Motor neuron (in vitro differentiated cells): ENCODE results near the gene AAMDC. TPM values are rescaled to one million over a fixed set of nuclear protein-coding genes. Genes with fewer than 3 reads are reported as not detected.
A peak's percentile ranks its signal among the peaks of the same experiment; 100 is the strongest.

Source experiments
- ATAC-seq, 8 experiments: fragments of 200-7000 bp; cut with Tn5 transposase; replicated peaks in 6 of 8; 2 replicates each; pipeline ENCODE4 v1.8.0; 2021; ENCODE audit warnings: mild to moderate bottlenecking in 8 of 8, moderate library complexity in 8 of 8
- H3K27ac ChIP-seq, 2 donors: fragments of 250-450 bp; sonication (Bioruptor Pico); 2 replicates each; pipeline ENCODE4 v1.9.0; 2021; ENCODE audit warnings: antibody characterized with exemption in 2 of 2, mild to moderate bottlenecking in 2 of 2, moderate library complexity in 1 of 2
- H3K4me1 ChIP-seq, 2 donors: fragments of 250-450 bp; sonication (Bioruptor Pico); replicated peaks in 1 of 2; 2 replicates each; pipeline ENCODE4 v1.6.1; 2021; ENCODE audit warnings: antibody characterized with exemption in 2 of 2, mild to moderate bottlenecking in 2 of 2, moderate library complexity in 1 of 2
- H3K4me3 ChIP-seq, 5 donors: fragments of 250-450 bp; sonication (Bioruptor Pico); 2 replicates each; pipeline ENCODE4 v1.9.0; 2021; ENCODE audit warnings: antibody characterized with exemption in 5 of 5, mild to moderate bottlenecking in 5 of 5, moderate library complexity in 4 of 5
- WGBS, 10 experiments: fragments of 450-650 bp; shearing (Covaris generic); methylation state at CpG; one replicate each; pipeline ENCODE4 v1.0.0; 2022; 5-methylcytosine and 5-hydroxymethylcytosine counted together
- in situ Hi-C, 9 experiments: fragments of 400-800 bp; cut with MboI; loops; one replicate each; pipeline ENCODE4 v1.15.0; 2021; ENCODE audit warnings: low sequenced_read_pairs in 9 of 9, low pct_unique_long_range_greater_than_20kb in 2 of 9; ENCODE audit not compliant: unreplicated experiment in 9 of 9
- total RNA-seq, 8 experiments: library from RNA; unstranded; fragments of 300-600 nt; gene quantifications; 2 replicates each; pipeline versions ENCODE4 v1.2.3 to v1.2.4, GENCODE V29; 2022

AAMDC gene
- total RNA-seq: 10 to 100 TPM; 13.5 to 40.4 (median 18.5) TPM

DNA sequence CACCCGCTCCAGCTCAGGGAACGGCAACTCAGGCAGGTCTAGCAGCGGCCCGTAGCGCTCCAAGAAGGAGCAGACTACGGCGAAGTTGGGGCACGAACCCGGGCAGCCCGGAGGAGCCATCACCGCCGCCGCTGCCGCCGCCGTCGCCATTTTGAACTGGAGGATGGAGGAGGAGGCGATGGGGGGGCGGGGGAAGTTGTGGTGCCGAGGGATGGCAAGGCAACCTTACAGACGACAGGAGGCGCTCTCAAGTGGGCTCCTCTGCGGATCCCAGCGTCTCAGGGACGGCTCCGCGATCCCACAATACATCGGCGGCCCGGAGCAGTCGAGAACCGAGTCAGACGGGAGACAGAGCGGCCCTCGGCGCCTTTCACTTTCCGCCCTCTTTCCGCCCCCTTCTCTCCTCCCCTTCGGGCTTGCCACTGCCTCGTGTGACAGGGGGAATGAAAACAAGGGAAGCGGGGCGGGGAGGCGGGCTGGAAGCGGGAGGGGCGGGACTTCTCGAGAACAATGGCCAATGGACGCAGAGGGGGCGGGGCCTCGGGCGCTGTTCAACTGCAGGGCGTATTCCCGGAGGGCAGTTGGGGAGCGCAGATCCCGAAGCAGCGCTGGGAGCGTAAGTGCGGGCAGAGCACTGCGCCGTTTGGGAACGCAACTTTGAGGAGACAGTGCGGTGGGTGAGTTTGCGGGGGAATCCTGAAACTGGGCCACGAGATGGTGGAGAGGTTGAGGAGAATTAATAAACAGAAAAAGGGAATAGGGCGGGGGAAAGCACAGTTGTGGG, at the start of gene AAMDC, which contains the start of gene RSF1:
Gene AAMDC, plus strand, starts transcription at position 580 of the 784 bp plus-strand sequence. CDS start 21,353 bp downstream, outside the sequence.
Gene RSF1, minus strand, starts transcription at position 158 of the 784 bp plus-strand sequence. Its CDS starts 8 bp downstream, at position 150.
- Histone ChIP-seq H3K4me1 (peaks cover 4 to 5% of the 10 kb centered on the region in 2 donors), H3K4me3 (peak within 1 kb of the TSS; percentile 73 to 96 (median 82)), H3K27ac (peak within 1 kb of the TSS; percentile 87 to 96)
- WGBS, 10 experiments: 0% methylated on average over 5 of the region's 64 CpGs; no CpG with 5 or more reads in 9 of the 10 experiments
- in situ Hi-C loops: no loop called here
- ATAC-seq: peak; percentile 76 to 88 (median 84)

- ATAC-seq: no peak
- H3K27ac ChIP-seq: no peak overlapping the region
- WGBS, 10 experiments: 33 to 89% (median 73%) methylated on average over 1 to 2 of the region's 2 CpGs; no CpG with 5 or more reads in 4 of the 10 experiments
- no peaks in the 10 kb centered on the region for H3K4me1 ChIP-seq
- H3K4me3 ChIP-seq: no peak overlapping the region
- in situ Hi-C loops: no loop called here
Observed at GRCh38 chr11:77775936-77776335, 45.0 kb upstream of the AAMDC start.

DNA sequence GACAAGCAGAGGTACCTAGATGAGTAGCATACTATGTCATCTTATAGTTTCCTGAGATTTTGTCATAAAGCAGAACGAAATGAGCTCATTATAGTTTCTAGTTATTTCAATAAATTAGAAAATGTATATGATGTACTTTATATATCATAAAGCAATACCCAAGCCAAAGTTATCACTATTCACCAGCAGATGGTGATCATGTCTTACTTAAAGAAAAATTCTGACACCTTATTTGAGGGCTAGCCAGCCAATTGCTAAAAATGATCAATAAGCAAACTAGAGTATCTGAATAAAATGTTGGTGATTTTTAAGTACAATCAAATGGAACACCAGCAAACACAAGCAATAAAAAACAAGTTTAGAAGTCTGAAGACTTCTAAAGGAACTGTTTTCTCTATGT, 44.5 kb upstream of the AAMDC start:
- Histone ChIP-seq H3K4me1 (no peaks in the 10 kb centered on the region), H3K4me3 (no peak overlapping the region), H3K27ac (no peak overlapping the region)
- ATAC-seq: peak in 1 of 8 experiments; percentile 44
- in situ Hi-C loops: no loop called here
- WGBS, 10 experiments: 10 to 100% (median 93%) methylated on average over 1 of the region's 1 CpG; no CpG with 5 or more reads in 1 of the 10 experiments

GRCh38 chr11:77778118-77778517, 42.8 kb upstream of the AAMDC start:
- in situ Hi-C loops: no loop called here
- 100% methylated on average over 1 of the region's 1 CpG; no CpG with 5 or more reads in 8 of the 10 experiments for whole genome bisulfite sequencing, 10 experiments
- Histone ChIP-seq H3K4me3 (no peak overlapping the region), H3K27ac (no peak overlapping the region), H3K4me1 (no peaks in the 10 kb centered on the region)
- no peak for ATAC-seq

- Histone ChIP-seq H3K27ac (no peak overlapping the region), H3K4me3 (no peak overlapping the region), H3K4me1 (no peaks in the 10 kb centered on the region)
- WGBS, 10 experiments: 0 to 100% (median 58%) methylated on average over 1 of the region's 1 CpG; no CpG with 5 or more reads in 2 of the 10 experiments
- ATAC-seq: no peak
- in situ Hi-C loops: no loop called here
Observed at GRCh38 chr11:77778549-77778948, 42.4 kb upstream of the AAMDC start.

DNA sequence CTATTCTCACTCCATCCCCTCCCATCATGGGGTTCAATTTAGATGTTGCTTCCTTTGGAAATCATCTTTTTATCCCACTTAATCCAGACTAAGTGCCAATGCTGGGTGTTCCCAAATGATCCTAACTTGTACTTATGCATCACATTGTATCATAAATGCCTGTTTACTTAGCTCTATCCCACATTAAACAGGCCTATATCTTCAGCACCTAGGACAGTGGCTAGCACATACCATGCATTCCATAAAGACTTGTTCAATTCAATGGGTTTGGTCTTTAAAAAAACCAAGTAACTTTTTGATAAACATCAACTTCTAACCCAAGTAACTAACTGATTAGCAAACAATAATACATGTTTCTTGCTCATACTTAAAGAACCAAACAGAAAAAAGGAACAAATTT, 41.0 kb upstream of the AAMDC start:
- peaks cover 0 to 6% of the 10 kb centered on the region in 2 donors for H3K4me1 ChIP-seq
- H3K4me3 ChIP-seq: no peak overlapping the region
- no peak overlapping the region for H3K27ac ChIP-seq
- ATAC-seq: peak in 2 of 8 experiments; percentile 51 to 58
- in situ Hi-C loops: no loop called here

GRCh38 chr11:77783025-77783424, 37.9 kb upstream of the AAMDC start:
- 94 to 100% (median 100%) methylated on average over 1 of the region's 1 CpG; no CpG with 5 or more reads in 3 of the 10 experiments for WGBS, 10 experiments
- ATAC-seq: no peak
- H3K4me1 ChIP-seq: peaks cover 0 to 9% of the 10 kb centered on the region in 2 donors
- H3K4me3 ChIP-seq: no peak overlapping the region
- in situ Hi-C loops: no loop called here
- no peak overlapping the region for H3K27ac ChIP-seq

DNA sequence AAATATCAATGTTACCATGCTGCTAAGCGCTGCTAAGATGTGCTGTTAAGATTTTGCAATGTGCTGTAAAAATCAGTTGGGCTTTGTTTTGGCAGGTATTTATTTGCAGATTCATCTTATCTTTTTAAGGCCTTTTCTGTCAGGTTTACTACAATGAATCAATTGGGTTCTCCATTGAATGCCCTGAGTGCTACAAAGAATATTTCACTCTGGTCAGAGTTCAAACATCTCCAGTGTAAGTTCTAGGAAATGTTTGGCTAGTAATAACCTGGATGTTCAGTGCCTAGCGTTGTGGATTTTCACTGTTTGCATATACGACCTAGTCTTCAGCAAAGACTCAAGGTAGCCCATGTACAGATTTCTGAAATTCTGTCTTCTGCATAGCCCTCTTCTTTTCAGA, 36.4 kb upstream of the AAMDC start:
- in situ Hi-C loops: no loop called here
- ATAC-seq: peak in 1 of 8 experiments; percentile 36
- Histone ChIP-seq H3K4me3 (no peak overlapping the region), H3K4me1 (peaks cover 0 to 9% of the 10 kb centered on the region in 2 donors), H3K27ac (no peak overlapping the region)
- WGBS, 10 experiments: 43 to 85% (median 65%) methylated on average over 1 to 3 of the region's 3 CpGs; no CpG with 5 or more reads in 2 of the 10 experiments

DNA sequence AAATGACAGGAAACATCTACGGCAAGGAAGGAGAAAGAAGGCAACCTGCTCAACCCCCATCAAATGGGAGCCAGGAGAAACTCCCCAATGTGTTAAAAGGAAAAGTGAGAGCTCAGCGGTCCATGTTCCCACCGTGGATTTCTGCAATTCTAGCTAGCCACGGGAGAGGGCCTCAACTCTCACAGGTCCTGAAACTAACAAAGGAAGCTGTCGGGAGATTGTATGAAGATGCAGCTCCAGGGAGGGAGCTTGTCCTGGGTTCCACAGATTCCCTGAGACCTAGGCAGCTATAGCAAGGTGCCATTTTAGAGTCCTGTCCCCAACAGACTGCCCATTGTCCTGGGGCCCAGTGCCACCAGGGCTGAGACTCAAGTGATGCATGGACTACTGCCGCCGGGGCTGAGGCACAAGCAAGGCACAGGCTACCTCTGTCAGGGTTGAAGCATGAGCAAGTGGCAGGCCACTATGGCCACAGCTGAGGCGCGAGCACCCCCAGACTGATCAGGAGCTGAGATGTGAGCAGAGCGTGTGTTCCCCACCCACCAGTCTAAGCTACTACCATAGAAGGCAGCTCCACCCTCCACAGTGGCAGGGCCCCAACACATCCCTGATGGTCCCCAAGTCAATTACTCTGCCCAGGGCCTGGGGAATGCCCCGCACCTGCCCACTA, 31.7 kb upstream of the AAMDC start:
- in situ Hi-C loops: no loop called here
- WGBS, 10 experiments: 54 to 100% (median 79%) methylated on average over 1 to 6 of the region's 11 CpGs; no CpG with 5 or more reads in 3 of the 10 experiments
- Histone ChIP-seq H3K4me3 (no peak overlapping the region), H3K4me1 (peaks cover 0 to 9% of the 10 kb centered on the region in 2 donors), H3K27ac (no peak overlapping the region)
- peak in 1 of 8 experiments; percentile 23 for ATAC-seq

GRCh38 chr11:77789731-77790476, 31.0 kb upstream of the AAMDC start:
- H3K4me1 ChIP-seq: peaks cover 0 to 3% of the 10 kb centered on the region in 2 donors
- no peak overlapping the region for H3K27ac ChIP-seq
- no peak overlapping the region for H3K4me3 ChIP-seq
- ATAC-seq: no peak
- 83 to 100% (median 97%) methylated on average over 1 to 3 of the region's 5 CpGs; no CpG with 5 or more reads in 6 of the 10 experiments for WGBS, 10 experiments
- in situ Hi-C loops: no loop called here

GRCh38 chr11:77791301-77791700, 29.6 kb upstream of the AAMDC start:
- Histone ChIP-seq H3K4me3 (no peak overlapping the region), H3K4me1 (no peaks in the 10 kb centered on the region), H3K27ac (no peak overlapping the region)
- no peak for ATAC-seq
- 60 to 100% (median 86%) methylated on average over 1 to 4 of the region's 4 CpGs; no CpG with 5 or more reads in 2 of the 10 experiments for WGBS, 10 experiments
- in situ Hi-C loops: no loop called here

- Histone ChIP-seq H3K4me3 (no peak overlapping the region), H3K4me1 (no peaks in the 10 kb centered on the region), H3K27ac (no peak overlapping the region)
- WGBS, 10 experiments: 63 to 100% (median 100%) methylated on average over 1 to 2 of the region's 2 CpGs; no CpG with 5 or more reads in 2 of the 10 experiments
- ATAC-seq: no peak
- in situ Hi-C loops: no loop called here
Observed at GRCh38 chr11:77793972-77794371, 27.0 kb upstream of the AAMDC start.

- Histone ChIP-seq H3K4me3 (no peak overlapping the region), H3K27ac (no peak overlapping the region), H3K4me1 (no peaks in the 10 kb centered on the region)
- WGBS, 10 experiments: 18 to 100% (median 91%) methylated on average over 1 to 3 of the region's 3 CpGs; no CpG with 5 or more reads in 1 of the 10 experiments
- in situ Hi-C loops: no loop called here
- no peak for ATAC-seq
Observed at GRCh38 chr11:77799338-77799737, 21.6 kb upstream of the AAMDC start.
